ENCODE measurements around the gene ANXA4.
A peak's percentile ranks its signal among the peaks of the same experiment; 100 is the strongest.

Gene ANXA4

DNA sequence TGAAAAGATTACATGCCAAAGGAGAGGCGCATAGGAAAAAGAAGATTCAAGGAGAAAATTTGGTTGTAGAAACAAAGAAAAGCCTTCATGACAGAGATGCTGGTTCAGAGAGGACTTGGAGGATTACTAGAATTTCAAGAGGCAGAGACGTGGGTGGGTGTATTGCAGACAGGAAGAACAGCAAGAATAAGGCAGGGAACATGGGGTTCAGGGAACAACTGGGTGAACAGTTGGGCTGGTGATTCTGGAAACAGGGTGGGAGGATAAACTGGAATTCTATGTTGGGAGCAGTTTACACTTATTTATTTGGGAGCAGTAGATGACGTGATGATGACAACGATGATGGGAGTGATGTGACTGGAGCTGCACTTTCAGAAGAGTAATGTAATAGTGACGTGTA is 69.1 kb downstream of the ANXA4 start:
- no peak for DNase-seq (ENCODE audit: low read depth)
- no peak overlapping the region for H3K4me3 ChIP-seq (ENCODE audit: control insufficient read depth, low read depth, low read length)
- TF ChIP-seq, protein P1, sequence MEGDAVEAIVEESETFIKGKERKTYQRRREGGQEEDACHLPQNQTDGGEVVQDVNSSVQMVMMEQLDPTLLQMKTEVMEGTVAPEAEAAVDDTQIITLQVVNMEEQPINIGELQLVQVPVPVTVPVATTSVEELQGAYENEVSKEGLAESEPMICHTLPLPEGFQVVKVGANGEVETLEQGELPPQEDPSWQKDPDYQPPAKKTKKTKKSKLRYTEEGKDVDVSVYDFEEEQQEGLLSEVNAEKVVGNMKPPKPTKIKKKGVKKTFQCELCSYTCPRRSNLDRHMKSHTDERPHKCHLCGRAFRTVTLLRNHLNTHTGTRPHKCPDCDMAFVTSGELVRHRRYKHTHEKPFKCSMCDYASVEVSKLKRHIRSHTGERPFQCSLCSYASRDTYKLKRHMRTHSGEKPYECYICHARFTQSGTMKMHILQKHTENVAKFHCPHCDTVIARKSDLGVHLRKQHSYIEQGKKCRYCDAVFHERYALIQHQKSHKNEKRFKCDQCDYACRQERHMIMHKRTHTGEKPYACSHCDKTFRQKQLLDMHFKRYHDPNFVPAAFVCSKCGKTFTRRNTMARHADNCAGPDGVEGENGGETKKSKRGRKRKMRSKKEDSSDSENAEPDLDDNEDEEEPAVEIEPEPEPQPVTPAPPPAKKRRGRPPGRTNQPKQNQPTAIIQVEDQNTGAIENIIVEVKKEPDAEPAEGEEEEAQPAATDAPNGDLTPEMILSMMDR (conservative IDR thresholded peaks at IDR 0.05; ENCODE audit: control insufficient read depth, insufficient read depth, low read depth, low read length): no peak

DNA sequence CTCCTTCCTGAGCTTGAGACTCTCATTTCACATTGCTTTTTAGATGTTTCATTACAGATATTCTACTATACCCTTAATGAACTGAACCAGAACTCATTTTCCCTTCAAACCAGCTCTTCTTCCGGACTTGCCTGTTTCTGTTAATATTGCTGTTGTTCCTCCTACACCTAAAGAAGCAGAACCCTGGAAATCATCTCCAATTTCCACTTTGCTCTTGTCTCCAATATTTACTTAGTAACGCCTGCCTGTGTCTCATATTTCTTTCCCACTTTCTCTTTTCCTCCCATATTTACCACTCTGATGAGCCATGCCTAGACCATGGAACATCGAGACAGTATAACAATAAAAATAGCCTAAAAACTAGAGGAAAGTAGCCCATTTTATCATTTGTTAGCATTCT is 69.7 kb downstream of the ANXA4 start:
- no peak for DNase-seq (ENCODE audit: low read depth)
- TF ChIP-seq, protein P1 (conservative IDR thresholded peaks at IDR 0.05; ENCODE audit: control insufficient read depth, insufficient read depth, low read depth, low read length): no peak
- H3K4me3 ChIP-seq (ENCODE audit: control insufficient read depth, low read depth, low read length): no peak overlapping the region

DNA sequence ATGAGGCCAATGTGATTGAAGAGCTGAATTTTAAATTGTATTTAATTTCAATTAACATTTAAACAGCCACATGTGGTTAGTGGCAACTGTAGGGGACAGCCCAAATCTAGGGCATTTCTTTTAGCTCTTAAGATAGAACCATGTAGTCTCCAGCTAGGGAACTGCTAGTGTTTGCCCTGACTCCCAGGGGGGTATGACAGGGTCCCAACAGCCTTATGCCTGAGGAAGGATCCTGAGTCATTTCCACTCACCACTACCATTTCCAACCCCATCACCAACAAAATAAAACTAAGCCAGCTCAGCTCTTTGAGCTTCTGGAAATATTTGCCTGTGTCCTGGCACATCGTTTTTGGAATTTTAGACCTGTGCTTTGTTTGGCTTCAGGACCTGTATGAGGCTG is 73.8 kb downstream of the ANXA4 start:
- TF ChIP-seq, protein P1 (conservative IDR thresholded peaks at IDR 0.05; ENCODE audit: control insufficient read depth, insufficient read depth, low read depth, low read length): no peak
- DNase-seq (ENCODE audit: low read depth): no peak
- H3K4me3 ChIP-seq (ENCODE audit: control insufficient read depth, low read depth, low read length): no peak overlapping the region

DNA sequence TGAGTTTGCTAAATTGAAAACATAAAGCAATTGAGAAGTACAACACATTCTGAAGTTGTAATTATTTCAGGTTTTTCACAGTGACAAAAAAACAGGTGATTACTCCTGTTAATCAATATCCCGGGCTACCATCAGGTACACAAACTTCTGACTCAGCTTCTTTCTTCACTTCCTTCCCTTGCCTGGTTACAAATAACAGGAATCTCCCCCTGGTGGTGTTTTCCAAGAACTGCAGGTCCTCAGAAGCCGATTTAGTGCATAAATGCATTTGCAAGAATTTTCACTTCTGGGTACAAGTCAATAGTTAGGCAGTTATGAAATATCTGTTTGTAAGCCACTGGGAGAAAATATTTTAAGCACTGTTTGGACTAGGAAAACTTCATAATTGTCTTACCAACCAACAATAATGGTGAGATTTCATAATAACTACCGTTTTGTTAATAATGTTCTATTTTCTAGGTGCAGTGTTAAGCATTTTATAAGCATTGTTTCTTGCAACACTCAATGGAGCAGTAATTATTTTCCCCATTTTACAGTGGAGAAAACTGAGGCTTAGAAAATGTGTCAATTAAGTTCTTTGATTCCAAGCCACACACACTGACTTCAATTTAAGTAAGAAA is 75.1 kb downstream of the ANXA4 start:
- DNase-seq (ENCODE audit: low read depth): peak; percentile 89
- TF ChIP-seq, protein P1 (conservative IDR thresholded peaks at IDR 0.05; ENCODE audit: control insufficient read depth, insufficient read depth, low read depth, low read length): peak; percentile 94
- no peak overlapping the region for H3K4me3 ChIP-seq (ENCODE audit: control insufficient read depth, low read depth, low read length)

DNA sequence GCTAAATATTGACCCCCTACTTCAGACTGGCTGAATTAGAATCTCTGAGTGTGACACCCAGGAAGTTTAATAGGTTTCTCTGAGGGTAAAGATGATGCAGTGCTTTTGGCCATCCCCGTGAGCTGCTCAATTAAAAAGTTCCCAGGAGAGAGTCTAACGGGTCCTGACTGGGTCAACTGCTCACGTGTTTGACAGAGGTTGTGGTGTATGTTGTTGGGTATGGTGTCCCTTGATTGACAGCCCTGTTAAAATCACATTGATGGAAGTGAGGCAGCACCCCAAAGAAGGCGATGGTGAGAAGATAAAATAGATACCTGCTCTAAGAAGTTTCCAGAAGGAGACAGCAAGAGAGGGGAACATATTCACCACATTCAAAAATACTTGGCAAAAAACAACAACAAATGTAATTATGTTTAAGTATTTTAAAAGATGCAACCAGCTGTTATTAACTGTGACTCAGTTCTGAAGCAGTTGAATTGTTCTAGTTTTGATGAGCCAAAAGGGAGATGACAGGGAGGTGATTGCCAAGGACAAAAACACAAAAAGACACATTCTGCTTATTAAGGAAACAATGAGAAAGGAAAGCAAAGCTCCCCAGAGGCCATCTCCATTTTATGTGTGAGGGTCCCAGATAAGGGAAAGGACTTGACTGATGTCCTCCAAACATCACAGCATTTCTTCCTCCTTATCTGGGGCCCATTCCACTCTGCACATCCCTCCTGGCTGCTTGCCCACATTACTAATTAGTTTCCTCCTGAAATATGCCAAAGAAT is 76.0 kb downstream of the ANXA4 start:
- DNase-seq (ENCODE audit: low read depth): no peak
- TF ChIP-seq, protein P1 (conservative IDR thresholded peaks at IDR 0.05; ENCODE audit: control insufficient read depth, insufficient read depth, low read depth, low read length): no peak
- H3K4me3 ChIP-seq (ENCODE audit: control insufficient read depth, low read depth, low read length): no peak overlapping the region

DNA sequence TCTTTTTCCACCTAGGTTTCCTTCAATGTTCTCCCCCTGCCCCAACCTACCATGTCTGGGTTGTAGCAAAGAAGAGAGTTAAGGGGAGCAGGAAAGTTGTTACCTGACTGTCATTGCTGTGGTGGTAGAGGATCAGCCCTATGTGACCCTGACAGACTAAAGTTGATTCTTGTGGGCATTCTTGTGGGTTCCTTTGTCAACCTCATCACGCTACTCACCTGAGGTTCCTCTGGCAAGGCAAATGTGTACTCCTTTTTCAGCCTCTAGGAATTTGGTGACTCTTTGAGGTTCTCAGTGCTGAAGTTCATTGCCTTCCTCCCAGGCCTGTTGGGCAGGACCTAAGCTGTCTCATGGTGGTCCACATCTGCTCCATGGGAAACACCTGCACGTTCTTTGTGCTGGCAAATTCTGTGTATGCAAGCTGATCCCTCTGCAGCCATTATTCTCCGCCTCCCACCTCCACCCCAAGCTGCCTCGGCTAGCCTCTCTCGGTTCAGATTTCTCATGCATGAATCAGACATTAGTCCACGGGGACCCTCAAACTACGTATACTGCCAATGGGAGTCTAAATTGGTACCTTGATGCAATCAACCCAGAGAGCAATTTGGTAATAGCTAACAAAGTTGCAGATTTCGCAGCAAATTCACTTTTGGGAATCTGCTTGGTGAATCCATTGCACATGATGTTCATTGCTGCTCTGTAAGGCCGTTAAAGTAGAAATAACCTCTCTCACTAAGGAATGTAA is 86.0 kb downstream of the ANXA4 start:
- TF ChIP-seq, protein P1 (conservative IDR thresholded peaks at IDR 0.05; ENCODE audit: control insufficient read depth, insufficient read depth, low read depth, low read length): no peak
- DNase-seq (ENCODE audit: low read depth): peak; percentile 91
- no peak overlapping the region for H3K4me3 ChIP-seq (ENCODE audit: control insufficient read depth, low read depth, low read length)

Measured in fibroblast of mammary gland (primary cell).